H1 (cell line): Measurements from ENCODE around the gene SMIM33.

ENCODE experiments used
- BRCA1 ChIP-seq: IDR thresholded peaks from 2 replicates; pipeline ENCODE4 v1.6.1; 2012; ENCODE audit warnings: low read depth, low read length, improper control_type of control experiment
- CTCF ChIP-seq, 3 experiments: IDR thresholded peaks; 1 replicate in 2 of 3; 2 replicates in 1 of 3; pipeline versions ENCODE4 v1.5.1 to v1.6.1; 2011; ENCODE audit warnings: low read length in 3 of 3, mild to moderate bottlenecking in 3 of 3, inconsistent platforms in 2 of 3, low read depth in 1 of 3, moderate library complexity in 1 of 3; ENCODE audit not compliant: insufficient read depth in 1 of 3; ENCODE audit errors: control extremely low read depth in 1 of 3
- FOSL1 ChIP-seq: IDR thresholded peaks from 2 replicates; pipeline ENCODE4 v1.6.1; 2011; ENCODE audit warnings: mild to moderate bottlenecking, low read depth, low read length, moderate library complexity; ENCODE audit not compliant: insufficient read depth
- JUN ChIP-seq: IDR thresholded peaks from 2 replicates; pipeline ENCODE4 v1.6.1; 2011; ENCODE audit warnings: low read depth, mild to moderate bottlenecking, improper control_type of control experiment, low read length
- KDM1A ChIP-seq: fragments of 200-600, 300-600 bp; sonication (generic); IDR thresholded peaks from 2 replicates; pipeline ENCODE4 v1.7.1; 2016; ENCODE audit warnings: mild to moderate bottlenecking, low read length, borderline replicate concordance
- MAFK ChIP-seq: IDR thresholded peaks from 2 replicates; pipeline ENCODE4 v1.6.1; 2012; ENCODE audit warnings: low read depth, mild to moderate bottlenecking, improper control_type of control experiment, low read length
- ZNF274 ChIP-seq: IDR thresholded peaks from 2 replicates; pipeline ENCODE4 v1.7.0; 2012; ENCODE audit warnings: low read length, borderline replicate concordance; ENCODE audit errors: extremely low read depth

DNA sequence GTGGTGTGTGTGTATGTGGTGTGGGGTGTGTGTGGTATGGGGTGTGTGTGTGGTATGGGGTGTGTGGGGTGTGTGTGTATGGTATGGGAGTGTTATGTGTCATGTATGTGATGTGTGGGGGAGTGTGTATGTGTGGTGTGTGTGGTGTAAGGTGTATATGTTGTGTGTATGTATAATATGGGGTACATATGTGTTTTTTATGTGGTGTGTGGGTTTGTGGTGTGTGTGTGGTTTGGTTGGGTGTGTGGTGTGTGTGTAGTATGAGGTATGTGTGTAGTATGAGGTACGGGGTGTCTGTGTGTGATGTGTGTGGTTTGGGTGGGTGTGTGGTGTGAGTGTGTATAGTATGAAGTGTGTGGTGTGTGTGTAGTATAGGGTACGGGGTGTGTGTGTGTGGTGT is 19.6 kb upstream of the SMIM33 start:
- TF ChIP-seq MAFK (no peak), CTCF (IDR thresholded peaks at IDR 0.05; ENCODE audit: control extremely low read depth in 1 of 3, insufficient read depth in 1 of 3, low read depth in 1 of 3, low read length in 3 of 3) (no peak), ZNF274 (no peak), KDM1A (no peak), JUN (no peak), FOSL1 (no peak), BRCA1 (no peak)
